Retinal pigment epithelial cell (primary cell): Measurements from ENCODE around the gene FAS.

Source experiments
- DNase-seq: peaks from one replicate; pipeline ENCODE4 v3.0.0-alpha.2; 2010; ENCODE audit warnings: low read depth
- H3K4me3 ChIP-seq: 2 replicates; pipeline ENCODE4 v1.5.1; 2011; ENCODE audit warnings: mild to moderate bottlenecking, low read length, control low read depth, moderate library complexity
- TF ChIP-seq, protein P1 (sequence below): conservative IDR thresholded peaks from 2 replicates; pipeline ENCODE4 v1.5.1; 2011; ENCODE audit warnings: low read depth, low read length, control low read depth, inconsistent platforms

FAS gene

DNA sequence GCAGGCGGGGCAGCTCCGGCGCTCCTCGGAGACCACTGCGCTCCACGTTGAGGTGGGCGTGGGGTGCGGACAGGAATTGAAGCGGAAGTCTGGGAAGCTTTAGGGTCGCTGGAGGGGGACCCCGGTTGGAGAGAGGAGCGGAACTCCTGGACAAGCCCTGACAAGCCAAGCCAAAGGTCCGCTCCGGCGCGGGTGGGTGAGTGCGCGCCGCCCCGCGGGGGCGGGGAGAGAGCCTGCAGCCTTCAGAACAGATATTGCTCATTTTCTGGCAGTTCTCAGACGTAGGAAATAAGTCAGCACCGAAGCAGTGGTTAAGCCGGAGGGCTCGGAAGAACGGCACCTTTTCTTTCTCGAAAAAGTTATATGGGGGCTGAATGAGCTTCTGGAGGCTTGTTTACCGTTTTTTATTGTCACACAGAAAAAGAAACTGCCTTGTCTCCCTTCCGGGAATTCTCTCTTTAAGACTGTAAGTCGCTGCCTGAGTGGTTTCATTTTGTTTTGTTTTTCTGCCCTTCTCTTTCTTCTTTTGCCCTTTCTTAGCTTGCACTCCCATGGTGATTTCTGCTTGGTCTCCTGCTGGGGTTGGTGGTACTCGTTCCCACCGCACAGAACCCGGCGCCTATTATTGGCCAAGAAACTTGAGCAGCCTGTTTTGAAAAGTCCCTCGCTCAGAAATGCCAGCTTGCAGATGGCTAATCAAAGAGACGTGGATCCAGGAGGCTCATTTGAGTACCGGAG lies 732 bp downstream of the FAS start:
- DNase-seq: no peak
- H3K4me3 ChIP-seq: peak overlapping the region; percentile 87
- TF ChIP-seq, protein P1, sequence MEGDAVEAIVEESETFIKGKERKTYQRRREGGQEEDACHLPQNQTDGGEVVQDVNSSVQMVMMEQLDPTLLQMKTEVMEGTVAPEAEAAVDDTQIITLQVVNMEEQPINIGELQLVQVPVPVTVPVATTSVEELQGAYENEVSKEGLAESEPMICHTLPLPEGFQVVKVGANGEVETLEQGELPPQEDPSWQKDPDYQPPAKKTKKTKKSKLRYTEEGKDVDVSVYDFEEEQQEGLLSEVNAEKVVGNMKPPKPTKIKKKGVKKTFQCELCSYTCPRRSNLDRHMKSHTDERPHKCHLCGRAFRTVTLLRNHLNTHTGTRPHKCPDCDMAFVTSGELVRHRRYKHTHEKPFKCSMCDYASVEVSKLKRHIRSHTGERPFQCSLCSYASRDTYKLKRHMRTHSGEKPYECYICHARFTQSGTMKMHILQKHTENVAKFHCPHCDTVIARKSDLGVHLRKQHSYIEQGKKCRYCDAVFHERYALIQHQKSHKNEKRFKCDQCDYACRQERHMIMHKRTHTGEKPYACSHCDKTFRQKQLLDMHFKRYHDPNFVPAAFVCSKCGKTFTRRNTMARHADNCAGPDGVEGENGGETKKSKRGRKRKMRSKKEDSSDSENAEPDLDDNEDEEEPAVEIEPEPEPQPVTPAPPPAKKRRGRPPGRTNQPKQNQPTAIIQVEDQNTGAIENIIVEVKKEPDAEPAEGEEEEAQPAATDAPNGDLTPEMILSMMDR: no peak

DNA sequence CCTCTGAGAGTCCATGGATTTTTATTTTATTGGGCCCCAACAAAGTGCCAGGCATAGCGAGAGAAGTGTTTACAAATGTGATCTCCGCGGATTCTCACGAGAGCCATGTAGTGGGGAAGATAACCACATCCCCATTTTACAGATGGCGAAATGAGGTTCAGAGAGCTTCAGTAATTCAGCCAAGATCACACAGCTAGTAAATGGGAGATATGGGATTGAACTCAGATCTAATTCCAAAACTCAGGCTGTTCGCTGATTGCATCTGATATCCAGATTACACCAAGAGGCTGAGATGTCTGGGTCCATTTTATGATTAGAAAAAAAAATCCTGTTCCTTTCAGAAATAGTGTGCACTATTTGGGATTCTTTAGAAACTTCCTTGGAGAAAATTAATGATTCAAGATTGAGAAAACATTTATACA lies 1.3 kb downstream of the FAS start:
- TF ChIP-seq, protein P1: no peak
- no peak for DNase-seq
- peak overlapping the region; percentile 87 for H3K4me3 ChIP-seq

DNA sequence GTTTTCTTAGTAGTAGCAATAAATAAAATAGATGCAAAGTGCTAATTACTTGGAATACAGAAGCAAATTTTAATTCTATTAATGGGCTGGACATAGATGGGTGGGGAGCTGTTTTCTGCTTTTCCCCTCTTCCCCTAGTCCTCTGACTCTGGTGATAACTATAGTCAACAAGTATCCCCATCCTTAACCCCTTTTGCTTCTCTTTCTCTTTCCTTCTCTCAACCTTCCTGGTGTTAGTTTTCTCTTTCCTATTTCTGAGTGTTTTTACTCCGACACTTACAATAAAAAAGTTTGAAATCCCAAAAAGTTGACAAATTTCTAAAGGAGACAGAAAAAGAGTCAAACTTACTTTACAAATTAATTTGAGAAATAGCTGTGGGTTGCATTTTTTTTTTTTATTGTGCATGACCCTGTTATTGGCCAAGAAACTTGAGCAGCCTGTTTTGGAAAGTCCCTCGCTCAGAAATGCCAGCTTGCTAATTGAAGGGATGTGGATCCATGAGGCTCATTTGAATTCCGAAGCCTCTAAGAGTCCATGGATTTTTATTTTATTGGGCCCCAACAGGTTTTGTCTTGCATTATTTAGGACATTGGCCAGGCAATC lies 2.4 kb downstream of the FAS start:
- DNase-seq: no peak
- TF ChIP-seq, protein P1: no peak
- H3K4me3 ChIP-seq: no peak overlapping the region

DNA sequence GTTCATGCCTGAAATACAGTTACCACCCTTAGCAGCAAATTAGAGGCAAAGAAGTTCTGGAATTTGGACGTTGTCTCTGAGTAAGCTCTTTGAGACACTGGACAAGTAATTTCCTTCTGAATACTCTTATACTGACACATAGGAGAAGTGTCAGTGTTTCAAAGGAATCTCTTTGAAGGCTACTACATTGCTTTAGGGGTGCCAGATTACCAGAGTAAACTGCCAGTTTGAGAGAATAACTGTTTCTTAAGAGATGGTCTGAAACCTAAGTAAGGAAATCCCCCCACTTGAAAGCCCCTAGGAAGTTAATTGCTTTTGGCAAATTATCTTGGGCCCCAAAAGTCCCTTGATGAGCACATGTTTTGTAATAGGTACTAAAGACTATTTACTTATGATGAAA lies 3.4 kb downstream of the FAS start:
- DNase-seq: no peak
- TF ChIP-seq, protein P1: no peak
- no peak overlapping the region for H3K4me3 ChIP-seq

DNA sequence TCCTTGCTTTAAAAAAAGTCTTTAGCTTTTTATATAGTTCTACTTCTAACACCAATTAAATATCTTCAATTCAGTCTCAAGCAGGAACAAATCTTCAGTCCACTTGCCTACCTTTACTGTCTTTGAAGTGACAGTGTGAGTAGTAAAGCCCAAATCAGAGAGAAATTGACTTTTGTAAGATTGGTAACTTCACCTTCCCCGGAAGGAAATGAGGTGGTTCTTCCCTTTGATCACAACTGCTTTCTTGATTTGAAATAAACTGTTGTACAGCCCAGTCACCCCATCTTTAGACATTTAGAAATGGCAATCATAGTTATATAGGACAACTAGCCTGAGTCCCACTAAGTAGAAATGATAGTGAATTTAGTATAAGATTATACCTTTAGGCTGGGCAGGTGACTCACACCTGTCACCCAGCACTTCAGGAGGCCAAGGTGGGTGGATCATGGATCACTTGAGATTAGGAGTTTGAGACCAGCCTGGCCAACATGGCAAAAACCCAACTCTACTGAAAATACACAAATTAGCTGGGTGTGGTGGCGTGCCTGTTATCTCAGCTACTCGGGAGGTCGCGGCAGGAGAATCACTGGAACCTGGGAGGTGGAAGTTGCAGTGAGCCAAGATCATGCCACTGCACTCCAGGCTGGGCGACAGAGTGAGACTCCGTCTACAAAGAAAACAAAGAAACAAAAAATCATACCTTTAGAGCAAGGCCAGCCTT lies 4.7 kb downstream of the FAS start:
- TF ChIP-seq, protein P1: no peak
- no peak overlapping the region for H3K4me3 ChIP-seq
- no peak for DNase-seq

DNA sequence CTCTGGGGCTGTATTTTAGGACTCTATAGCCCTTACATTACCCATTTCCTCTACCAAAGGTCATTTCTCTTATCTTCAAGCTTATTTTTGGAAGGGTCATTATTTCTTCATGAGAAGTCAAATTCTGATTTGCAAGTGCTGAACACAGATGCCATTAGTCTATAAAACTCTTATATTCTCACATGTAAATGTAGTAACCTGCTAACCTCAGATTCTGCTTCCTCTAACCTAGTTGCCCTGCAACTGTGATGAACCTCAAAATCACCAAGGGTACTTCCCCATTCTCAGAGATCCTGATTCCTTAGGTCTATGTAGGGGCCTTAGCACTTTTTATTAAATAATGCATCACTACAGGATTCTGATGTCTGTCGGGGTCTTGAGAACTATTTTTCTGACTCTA lies 6.3 kb downstream of the FAS start:
- TF ChIP-seq, protein P1: no peak
- no peak for DNase-seq
- H3K4me3 ChIP-seq: no peak overlapping the region
